GM13976 (cell line): Measurements from ENCODE around the gene CXCR4.

Experiments used
- DNase-seq: peaks from one replicate; pipeline ENCODE4 v3.0.0; 2012; ENCODE audit warnings: low spot score
- in situ Hi-C: fragments of 300-500 bp; cut with MboI; formaldehyde crosslinking; loops from one replicate; pipeline ENCODE4 v1.12.0; 2022; ENCODE audit warnings: low sequenced_read_pairs, mixed read lengths, inconsistent platforms; ENCODE audit not compliant: unreplicated experiment
- TF ChIP-seq, protein P1 (sequence below): IDR thresholded peaks from 2 replicates; pipeline ENCODE4 v1.5.1; 2012; ENCODE audit warnings: borderline replicate concordance, mild to moderate bottlenecking; ENCODE audit not compliant: insufficient read depth; ENCODE audit errors: extremely low read depth, missing control alignments, control extremely low read depth

Gene CXCR4

DNA sequence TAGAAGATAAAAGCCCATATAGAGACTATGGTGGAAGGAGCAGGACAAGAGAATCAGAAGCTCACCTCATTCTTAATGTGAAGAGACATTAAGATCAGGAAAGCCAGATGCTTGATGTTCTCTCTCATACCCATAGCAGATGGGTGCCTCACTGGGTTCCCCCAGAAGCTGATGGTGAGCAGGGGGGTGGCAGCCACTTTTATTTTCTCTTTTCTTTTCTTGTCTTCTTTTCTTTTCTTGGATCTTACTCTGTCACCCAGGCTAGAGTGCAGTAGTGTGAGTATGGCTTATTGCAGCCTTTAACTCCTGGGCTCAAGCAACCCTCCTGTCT, 14.8 kb upstream of the CXCR4 start:
- TF ChIP-seq, protein P1, sequence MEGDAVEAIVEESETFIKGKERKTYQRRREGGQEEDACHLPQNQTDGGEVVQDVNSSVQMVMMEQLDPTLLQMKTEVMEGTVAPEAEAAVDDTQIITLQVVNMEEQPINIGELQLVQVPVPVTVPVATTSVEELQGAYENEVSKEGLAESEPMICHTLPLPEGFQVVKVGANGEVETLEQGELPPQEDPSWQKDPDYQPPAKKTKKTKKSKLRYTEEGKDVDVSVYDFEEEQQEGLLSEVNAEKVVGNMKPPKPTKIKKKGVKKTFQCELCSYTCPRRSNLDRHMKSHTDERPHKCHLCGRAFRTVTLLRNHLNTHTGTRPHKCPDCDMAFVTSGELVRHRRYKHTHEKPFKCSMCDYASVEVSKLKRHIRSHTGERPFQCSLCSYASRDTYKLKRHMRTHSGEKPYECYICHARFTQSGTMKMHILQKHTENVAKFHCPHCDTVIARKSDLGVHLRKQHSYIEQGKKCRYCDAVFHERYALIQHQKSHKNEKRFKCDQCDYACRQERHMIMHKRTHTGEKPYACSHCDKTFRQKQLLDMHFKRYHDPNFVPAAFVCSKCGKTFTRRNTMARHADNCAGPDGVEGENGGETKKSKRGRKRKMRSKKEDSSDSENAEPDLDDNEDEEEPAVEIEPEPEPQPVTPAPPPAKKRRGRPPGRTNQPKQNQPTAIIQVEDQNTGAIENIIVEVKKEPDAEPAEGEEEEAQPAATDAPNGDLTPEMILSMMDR: no peak
- in situ Hi-C loops: loop anchor here (5.0 kb wide), 1 partner anchor 215 kb away; no protein-coding TSS in a partner anchor
- no peak for DNase-seq

DNA sequence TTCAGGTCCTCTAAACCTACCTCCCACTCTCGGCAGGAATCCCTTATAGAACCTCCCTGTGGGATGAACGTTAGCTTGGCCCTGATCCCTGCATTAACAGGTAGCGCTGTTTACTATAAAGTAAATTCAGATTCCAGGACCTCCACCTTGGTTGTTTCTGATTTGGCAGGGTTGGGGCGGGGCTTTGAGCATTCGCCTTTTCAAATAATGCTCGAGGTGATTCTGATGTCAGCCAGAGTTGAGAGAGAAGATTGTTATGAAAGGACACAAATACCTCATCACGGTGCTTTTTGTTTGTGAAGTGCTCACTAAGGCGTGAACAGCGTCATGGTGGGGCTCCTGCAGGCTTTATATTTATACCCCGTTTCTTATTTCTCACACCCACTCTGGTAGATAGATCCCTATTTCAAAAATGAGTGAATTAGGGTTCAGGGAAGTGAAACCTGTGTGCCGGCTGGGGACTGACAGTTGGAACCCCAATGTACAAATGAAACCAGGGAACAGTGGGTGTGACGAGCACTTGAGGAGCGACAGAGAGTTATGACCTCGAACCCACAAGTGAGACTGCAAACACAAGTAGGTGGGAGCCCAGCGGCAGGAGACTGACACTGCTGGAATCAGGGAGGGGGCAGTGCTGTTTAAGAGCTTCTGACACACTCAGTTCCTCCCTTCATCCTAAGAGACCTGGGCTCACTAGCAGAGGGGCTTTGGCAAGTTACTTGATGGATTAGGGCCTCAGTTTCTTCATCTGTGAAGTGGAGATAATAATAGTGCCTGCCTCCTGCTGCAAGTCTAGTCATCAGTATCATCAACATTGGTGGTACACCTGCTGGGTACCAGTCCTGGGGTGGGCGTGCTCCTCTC, 14.2 kb upstream of the CXCR4 start:
- TF ChIP-seq, protein P1: no peak
- DNase-seq: peak; percentile 78
- in situ Hi-C loops: loop anchor here (5.0 kb wide), 1 partner anchor 215 kb away; no protein-coding TSS in a partner anchor

DNA sequence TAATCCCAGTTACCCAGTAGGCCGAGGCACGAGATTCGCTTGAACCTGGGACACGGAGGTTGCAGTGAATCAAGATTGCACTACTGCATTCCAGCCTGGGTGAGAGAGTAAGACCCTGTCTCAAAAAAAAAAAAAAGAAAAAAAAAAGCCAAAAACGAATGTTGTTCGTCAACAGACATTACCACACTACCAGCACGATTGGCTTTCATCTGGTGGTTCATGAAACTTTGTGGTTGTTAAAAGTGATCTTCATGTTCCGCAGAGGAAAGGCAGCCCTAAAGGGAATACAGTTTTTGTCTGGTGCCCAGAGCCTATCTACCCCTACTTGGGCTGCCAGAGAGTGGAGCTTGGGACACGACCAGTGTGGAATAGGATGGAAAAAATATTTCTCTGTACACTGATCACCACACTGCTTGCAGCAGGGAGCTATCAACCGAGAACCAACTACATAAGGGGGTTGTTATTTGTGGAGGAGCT, 13.6 kb upstream of the CXCR4 start:
- in situ Hi-C loops: loop anchor here (5.0 kb wide), 1 partner anchor 214 kb away; no protein-coding TSS in a partner anchor
- DNase-seq: no peak
- TF ChIP-seq, protein P1: no peak

DNA sequence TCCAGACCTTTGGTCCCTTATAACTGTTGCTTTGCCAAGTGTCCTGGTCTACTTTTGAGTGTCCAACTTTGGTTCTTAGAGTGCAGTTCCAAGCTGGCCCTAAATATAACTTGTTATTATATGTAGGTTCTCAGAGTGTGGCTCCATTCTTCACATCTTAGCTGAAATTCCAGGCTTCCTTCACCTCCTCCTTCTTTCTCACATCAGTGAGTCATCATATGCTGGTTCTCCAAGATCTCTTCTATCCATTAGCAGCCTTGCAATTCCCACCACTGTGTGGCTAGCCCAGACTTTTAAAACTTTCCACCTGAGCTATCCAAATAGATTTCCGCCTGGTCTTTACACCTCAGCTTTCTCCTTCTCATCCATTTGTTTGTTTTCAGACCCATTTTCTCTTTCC, 12.6 kb upstream of the CXCR4 start:
- no peak for DNase-seq
- TF ChIP-seq, protein P1: no peak
- in situ Hi-C loops: loop anchor here (5.0 kb wide), 1 partner anchor 213 kb away; no protein-coding TSS in a partner anchor

DNA sequence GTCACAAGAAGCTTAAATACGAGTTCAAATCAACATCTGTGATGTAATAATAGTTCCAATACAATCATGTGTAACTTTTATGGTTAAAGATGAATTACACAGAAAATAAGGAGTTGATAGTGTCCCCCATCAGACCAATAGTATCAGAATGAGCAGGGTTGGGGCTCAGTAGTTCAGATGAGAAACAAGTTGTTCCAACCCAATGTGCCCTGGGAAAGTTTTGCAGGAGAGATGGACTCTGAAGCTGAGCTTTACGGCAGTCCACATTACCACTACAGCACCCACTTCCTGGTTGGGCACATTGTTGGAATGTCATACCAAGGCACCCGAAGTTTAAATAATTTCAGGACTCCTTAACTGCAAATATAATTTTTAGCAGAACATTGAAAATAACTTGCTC, 12.1 kb upstream of the CXCR4 start:
- no peak for DNase-seq
- in situ Hi-C loops: loop anchor here (5.0 kb wide), 1 partner anchor 213 kb away; no protein-coding TSS in a partner anchor
- TF ChIP-seq, protein P1: no peak

- no peak for DNase-seq
- TF ChIP-seq, protein P1: no peak
- in situ Hi-C loops: no loop called here
Observed at GRCh38 chr2:136129601-136130000, 11.7 kb upstream of the CXCR4 start.
